Epithelial cell of esophagus (primary cell): ENCODE measurements around the gene NEURL2.

Source experiments
- DNase-seq: peaks from one replicate; pipeline ENCODE4 v3.0.0; 2010; ENCODE audit warnings: low read depth
- H3K4me3 ChIP-seq: 2 replicates; pipeline ENCODE4 v1.5.1; 2011; ENCODE audit warnings: mild to moderate bottlenecking, low read length, control low read depth
- TF ChIP-seq, protein P1 (sequence below): IDR thresholded peaks from 2 replicates; pipeline ENCODE4 v1.5.1; 2011; ENCODE audit warnings: low read depth, mild to moderate bottlenecking, low read length, control low read depth, inconsistent platforms; ENCODE audit not compliant: insufficient read depth; ENCODE audit errors: missing control alignments

Gene NEURL2

DNA sequence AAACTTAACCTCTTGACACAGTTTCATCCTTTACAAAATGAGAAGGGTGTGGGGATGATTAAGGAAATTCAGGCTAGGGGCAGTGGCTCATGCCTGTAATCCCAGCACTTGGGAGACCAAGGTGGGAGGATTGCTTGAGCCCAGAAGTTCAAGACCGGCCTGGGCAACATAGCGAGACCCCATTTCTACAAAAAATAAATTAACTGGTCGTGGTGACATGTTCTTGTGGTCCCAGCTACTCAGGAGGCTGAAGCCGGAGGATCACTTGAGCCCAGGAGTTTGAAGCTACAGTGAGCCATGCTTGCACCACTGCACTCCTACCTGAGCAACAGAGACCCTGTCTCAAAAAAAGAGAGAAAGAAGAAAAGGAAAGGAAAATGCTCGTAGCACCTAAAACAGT is 24.6 kb downstream of the NEURL2 start:
- DNase-seq: no peak
- no peak overlapping the region for H3K4me3 ChIP-seq
- TF ChIP-seq, protein P1, sequence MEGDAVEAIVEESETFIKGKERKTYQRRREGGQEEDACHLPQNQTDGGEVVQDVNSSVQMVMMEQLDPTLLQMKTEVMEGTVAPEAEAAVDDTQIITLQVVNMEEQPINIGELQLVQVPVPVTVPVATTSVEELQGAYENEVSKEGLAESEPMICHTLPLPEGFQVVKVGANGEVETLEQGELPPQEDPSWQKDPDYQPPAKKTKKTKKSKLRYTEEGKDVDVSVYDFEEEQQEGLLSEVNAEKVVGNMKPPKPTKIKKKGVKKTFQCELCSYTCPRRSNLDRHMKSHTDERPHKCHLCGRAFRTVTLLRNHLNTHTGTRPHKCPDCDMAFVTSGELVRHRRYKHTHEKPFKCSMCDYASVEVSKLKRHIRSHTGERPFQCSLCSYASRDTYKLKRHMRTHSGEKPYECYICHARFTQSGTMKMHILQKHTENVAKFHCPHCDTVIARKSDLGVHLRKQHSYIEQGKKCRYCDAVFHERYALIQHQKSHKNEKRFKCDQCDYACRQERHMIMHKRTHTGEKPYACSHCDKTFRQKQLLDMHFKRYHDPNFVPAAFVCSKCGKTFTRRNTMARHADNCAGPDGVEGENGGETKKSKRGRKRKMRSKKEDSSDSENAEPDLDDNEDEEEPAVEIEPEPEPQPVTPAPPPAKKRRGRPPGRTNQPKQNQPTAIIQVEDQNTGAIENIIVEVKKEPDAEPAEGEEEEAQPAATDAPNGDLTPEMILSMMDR: no peak

DNA sequence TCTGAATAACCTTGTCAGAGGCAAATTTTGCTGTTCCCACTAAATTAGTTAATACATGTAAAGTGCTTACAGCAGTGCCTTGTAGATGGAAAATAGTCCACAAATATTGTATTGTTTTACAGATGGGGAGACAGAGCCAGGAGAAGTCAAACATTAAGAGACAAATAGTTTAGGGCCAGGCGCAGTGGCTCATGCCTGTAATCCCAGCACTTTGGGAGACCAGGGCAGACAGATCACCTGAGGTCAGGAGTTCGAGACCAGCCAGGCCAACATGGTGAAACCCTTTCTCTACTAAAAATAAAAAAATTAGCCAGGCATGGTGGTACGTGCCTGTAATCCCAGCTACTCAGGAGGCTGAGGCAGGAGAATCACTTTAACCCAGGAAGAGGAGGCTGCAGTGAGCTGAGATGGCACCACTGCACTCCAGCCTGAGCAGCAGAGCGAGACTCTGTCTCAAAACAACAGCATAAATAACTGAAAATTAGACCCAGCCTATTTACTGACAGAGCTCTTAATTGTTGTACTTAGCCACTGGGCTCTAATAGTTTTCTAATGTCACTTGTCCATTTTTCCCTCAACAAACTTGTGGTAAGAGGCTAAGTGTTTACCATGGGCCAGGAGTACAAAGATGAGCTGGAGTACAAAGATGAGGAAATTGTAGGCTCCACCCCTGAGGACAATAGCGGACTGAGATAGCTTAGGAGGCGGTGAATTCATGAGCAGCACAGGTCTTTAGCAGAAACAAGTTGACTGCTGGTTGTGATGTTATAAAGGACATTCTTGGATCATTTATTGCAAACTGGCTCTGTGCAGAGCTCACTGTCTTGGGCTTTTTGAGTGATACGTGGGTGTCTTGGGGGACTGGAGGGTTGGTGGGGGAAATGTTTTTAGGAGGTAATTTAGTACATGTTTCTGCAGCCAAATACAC is 27.2 kb downstream of the NEURL2 start:
- H3K4me3 ChIP-seq: no peak overlapping the region
- DNase-seq: no peak
- TF ChIP-seq, protein P1: no peak

DNA sequence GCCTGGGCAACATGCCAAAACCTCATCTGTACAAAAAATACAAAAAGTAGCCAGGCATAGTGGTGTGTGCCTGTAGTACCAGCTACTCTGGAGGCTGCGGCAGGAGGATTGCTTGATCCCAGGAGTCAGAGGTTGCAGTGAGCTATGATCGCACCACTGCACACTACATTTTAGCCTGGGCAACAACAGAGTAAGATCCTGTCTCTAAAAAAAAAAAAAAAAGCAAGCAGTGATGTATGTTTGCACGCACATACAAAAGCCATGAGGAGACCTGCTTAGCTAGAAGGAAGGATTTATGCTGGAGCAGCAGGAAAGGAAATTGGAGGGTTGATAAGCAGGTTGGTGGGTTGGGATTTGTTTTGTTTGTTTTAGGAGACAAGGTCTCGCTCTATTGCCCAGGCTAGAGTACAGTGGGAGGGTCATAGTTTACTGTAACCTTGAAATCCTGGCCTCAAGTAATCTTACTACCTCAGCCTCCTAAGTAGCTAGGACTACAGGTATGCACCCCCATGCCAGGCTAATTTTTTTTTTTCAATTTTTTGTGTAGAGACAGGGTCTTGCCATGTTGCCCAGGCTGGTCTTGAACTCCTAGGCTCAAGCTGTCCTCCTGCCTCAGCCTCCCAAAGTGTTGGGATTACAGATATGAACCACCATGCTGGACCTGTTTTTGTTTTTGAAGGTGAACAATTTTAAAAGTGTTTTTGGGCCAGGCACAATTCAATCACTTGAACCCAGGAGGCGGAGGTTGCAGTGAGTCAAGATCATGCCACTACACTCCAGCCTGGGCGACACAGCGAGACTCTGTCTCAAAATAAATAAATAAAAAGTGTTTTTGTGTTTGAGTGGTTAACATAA is 29.6 kb downstream of the NEURL2 start:
- TF ChIP-seq, protein P1: no peak
- DNase-seq: no peak
- no peak overlapping the region for H3K4me3 ChIP-seq

DNA sequence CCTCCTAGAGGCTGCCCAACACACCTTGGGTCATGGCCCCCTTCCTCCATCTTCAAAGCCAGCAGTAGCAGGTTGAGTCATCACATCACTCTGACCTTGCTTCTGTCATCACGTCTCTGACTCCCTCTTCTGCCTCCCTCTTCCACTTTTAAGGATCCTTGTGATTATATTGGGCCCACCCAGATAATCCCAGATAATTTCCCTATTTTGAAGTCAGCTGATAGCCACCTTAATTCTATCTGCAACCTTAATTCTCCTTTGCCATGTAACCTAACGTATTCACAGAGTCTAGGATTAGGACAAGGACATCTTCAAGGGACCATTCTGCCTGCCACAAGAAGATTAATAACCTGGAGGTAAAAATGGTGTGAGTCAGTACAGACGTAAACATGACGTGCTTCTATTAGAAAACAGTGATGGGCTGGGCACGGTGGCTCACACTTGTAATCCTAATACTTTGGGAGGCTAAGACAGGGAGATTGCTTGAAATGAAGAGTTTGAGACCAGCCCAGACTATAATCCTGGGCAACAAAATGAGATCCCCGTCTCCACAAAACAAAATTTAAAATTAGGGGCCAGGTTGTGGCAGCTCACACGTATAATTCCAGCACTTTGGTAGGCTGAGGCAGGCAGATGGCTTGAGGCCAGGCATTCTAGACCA is 30.3 kb downstream of the NEURL2 start:
- no peak overlapping the region for H3K4me3 ChIP-seq
- peak; percentile 36 for DNase-seq
- TF ChIP-seq, protein P1: no peak

DNA sequence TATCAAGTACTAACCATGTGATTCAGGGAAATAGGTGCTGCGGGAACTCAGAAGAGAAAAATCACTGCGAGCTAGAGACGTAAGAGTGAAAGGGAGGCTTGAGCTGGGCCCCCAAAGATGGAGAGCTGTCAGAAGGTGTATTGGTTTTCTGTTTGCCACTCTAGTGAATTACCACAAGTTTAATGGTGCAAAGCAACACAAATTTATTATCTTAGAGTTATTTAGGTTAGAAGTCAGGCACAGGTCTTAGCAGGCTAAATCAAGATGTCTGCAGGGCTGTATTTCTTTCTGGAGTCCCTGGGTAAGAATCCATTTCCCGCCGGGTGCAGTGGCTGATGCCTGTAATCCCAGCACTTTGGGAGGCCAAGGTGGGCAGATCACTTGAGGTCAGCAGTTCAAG is 31.1 kb downstream of the NEURL2 start:
- H3K4me3 ChIP-seq: no peak overlapping the region
- no peak for DNase-seq
- TF ChIP-seq, protein P1: no peak

DNA sequence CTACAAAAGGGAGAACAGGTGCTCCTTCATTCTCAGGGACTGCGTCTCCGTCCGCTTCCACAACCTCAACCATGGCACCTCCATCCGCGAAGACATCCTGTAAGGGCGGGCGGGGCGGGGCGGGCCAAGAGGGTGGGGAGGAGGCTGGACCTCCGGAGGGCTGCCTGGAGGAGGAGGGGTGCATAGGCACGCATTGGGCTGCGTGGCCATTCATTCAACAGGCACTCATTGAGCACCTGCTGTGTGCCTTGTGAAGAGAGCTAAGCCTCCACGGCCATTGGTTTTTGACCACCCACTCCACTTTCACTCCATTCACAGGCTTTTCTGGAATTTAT is 33.2 kb downstream of the NEURL2 start:
- TF ChIP-seq, protein P1: no peak
- peak overlapping the region; percentile 89 for H3K4me3 ChIP-seq
- DNase-seq: peak; percentile 24
